ENCODE measurements around the gene CBFA2T2.

Gene CBFA2T2

GRCh38 chr20:33474097-33474873 lies 15.6 kb upstream of the CBFA2T2 start:
- peak; percentile 5 for DNase-seq (ENCODE audit: low read depth)
- H3K4me3 ChIP-seq (ENCODE audit: low read depth, low read length): no peak overlapping the region
- TF ChIP-seq, protein P1, sequence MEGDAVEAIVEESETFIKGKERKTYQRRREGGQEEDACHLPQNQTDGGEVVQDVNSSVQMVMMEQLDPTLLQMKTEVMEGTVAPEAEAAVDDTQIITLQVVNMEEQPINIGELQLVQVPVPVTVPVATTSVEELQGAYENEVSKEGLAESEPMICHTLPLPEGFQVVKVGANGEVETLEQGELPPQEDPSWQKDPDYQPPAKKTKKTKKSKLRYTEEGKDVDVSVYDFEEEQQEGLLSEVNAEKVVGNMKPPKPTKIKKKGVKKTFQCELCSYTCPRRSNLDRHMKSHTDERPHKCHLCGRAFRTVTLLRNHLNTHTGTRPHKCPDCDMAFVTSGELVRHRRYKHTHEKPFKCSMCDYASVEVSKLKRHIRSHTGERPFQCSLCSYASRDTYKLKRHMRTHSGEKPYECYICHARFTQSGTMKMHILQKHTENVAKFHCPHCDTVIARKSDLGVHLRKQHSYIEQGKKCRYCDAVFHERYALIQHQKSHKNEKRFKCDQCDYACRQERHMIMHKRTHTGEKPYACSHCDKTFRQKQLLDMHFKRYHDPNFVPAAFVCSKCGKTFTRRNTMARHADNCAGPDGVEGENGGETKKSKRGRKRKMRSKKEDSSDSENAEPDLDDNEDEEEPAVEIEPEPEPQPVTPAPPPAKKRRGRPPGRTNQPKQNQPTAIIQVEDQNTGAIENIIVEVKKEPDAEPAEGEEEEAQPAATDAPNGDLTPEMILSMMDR (conservative IDR thresholded peaks at IDR 0.05; ENCODE audit: low read depth, low read length): no peak

DNA sequence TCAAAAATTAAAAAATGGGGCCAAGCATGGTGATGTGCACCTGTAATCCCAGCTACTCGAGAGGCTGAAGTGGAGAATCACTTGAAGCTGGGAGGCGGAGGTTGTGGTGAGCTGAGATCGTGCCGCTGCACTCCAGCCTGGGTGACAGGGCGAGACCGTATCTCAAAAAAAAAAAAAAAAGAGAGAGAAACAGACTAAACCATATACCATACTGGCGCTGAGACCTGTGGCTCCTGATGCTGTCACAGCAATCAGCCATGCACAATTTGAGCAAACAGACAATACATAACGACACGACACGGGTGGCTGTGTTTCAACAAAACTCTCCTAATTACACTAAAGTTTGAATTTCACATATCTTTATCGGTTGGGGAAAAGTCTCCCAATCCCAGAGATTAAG lies 14.9 kb upstream of the CBFA2T2 start:
- H3K4me3 ChIP-seq (ENCODE audit: low read depth, low read length): no peak overlapping the region
- DNase-seq (ENCODE audit: low read depth): no peak
- TF ChIP-seq, protein P1 (conservative IDR thresholded peaks at IDR 0.05; ENCODE audit: low read depth, low read length): no peak

- no peak for DNase-seq (ENCODE audit: low read depth)
- H3K4me3 ChIP-seq (ENCODE audit: low read depth, low read length): no peak overlapping the region
- TF ChIP-seq, protein P1 (conservative IDR thresholded peaks at IDR 0.05; ENCODE audit: low read depth, low read length): no peak
Observed at GRCh38 chr20:33475381-33476152, 14.3 kb upstream of the CBFA2T2 start.

GRCh38 chr20:33477386-33478234 lies 12.3 kb upstream of the CBFA2T2 start:
- H3K4me3 ChIP-seq (ENCODE audit: low read depth, low read length): no peak overlapping the region
- no peak for DNase-seq (ENCODE audit: low read depth)
- TF ChIP-seq, protein P1 (conservative IDR thresholded peaks at IDR 0.05; ENCODE audit: low read depth, low read length): no peak

- H3K4me3 ChIP-seq (ENCODE audit: low read depth, low read length): no peak overlapping the region
- TF ChIP-seq, protein P1 (conservative IDR thresholded peaks at IDR 0.05; ENCODE audit: low read depth, low read length): no peak
- DNase-seq (ENCODE audit: low read depth): no peak
Observed at GRCh38 chr20:33480048-33480447, 9.8 kb upstream of the CBFA2T2 start.

GRCh38 chr20:33481431-33481941 lies 8.4 kb upstream of the CBFA2T2 start:
- DNase-seq (ENCODE audit: low read depth): no peak
- H3K4me3 ChIP-seq (ENCODE audit: low read depth, low read length): no peak overlapping the region
- TF ChIP-seq, protein P1 (conservative IDR thresholded peaks at IDR 0.05; ENCODE audit: low read depth, low read length): no peak

Measured in choroid plexus epithelial cell (primary cell).